HEK293T (cell line): ENCODE data around the gene EIF3J.

ENCODE experiments used
- CTCF ChIA-PET: fragments of 350-600 bp; formaldehyde crosslinking; extraction: SDS; loops from one replicate; lab custom pipeline; 2021; ENCODE audit warnings: antibody characterized with exemption, inconsistent platforms; lab: Yijun Ruan, JAX
- POLR2A ChIA-PET: fragments of 350-600 bp; formaldehyde crosslinking; extraction: SDS; loops from one replicate; lab custom pipeline; 2020; ENCODE audit warnings: antibody characterized with exemption, inconsistent platforms; lab: Yijun Ruan, JAX
- DNase-seq: peaks from one replicate; pipeline ENCODE4 v3.0.0; 2012; ENCODE audit warnings: mixed read lengths; ENCODE audit errors: extremely low spot score
- ARNT ChIP-seq: fragments of 450-650 bp; IDR thresholded peaks from 2 replicates; pipeline ENCODE4 v1.6.1; 2017; ENCODE audit warnings: mild to moderate bottlenecking
- BHLHE40 ChIP-seq: fragments of 450-650 bp; IDR thresholded peaks from 2 replicates; pipeline ENCODE4 v1.6.1; 2016; ENCODE audit warnings: mild to moderate bottlenecking, moderate library complexity, borderline replicate concordance
- CTBP1 ChIP-seq: fragments of 450-650 bp; IDR thresholded peaks from 2 replicates; pipeline ENCODE4 v1.6.1; 2016; ENCODE audit warnings: borderline replicate concordance
- ELF4 ChIP-seq: fragments of 450-650 bp; IDR thresholded peaks from 2 replicates; pipeline ENCODE4 v1.6.1; 2017; ENCODE audit warnings: antibody characterized with exemption
- FOXA1 ChIP-seq: fragments of 450-650 bp; IDR thresholded peaks from 2 replicates; pipeline ENCODE4 v1.6.1; 2016; ENCODE audit warnings: mild to moderate bottlenecking
- FOXK2 ChIP-seq: fragments of 450-650 bp; IDR thresholded peaks from 2 replicates; pipeline ENCODE4 v1.6.1; 2016; ENCODE audit warnings: mild to moderate bottlenecking
- FOXM1 ChIP-seq: fragments of 450-650 bp; IDR thresholded peaks from 2 replicates; pipeline ENCODE4 v1.6.1; 2017; ENCODE audit warnings: mild to moderate bottlenecking, borderline replicate concordance
- HDGF ChIP-seq: fragments of 450-650 bp; IDR thresholded peaks from 2 replicates; pipeline ENCODE4 v1.6.1; 2017; ENCODE audit warnings: antibody characterized with exemption, borderline replicate concordance
- L3MBTL2 ChIP-seq: fragments of 450-650 bp; conservative IDR thresholded peaks from 2 replicates; pipeline ENCODE4 v1.6.1; 2016; ENCODE audit warnings: mild to moderate bottlenecking
- LEF1 ChIP-seq: fragments of 450-650 bp; IDR thresholded peaks from 2 replicates; pipeline ENCODE4 v1.6.1; 2017; ENCODE audit warnings: mild to moderate bottlenecking, borderline replicate concordance
- NFRKB ChIP-seq: fragments of 450-650 bp; IDR thresholded peaks from 2 replicates; pipeline ENCODE4 v1.6.1; 2016; ENCODE audit warnings: mild to moderate bottlenecking, moderate library complexity
- SP1 ChIP-seq: fragments of 450-650 bp; IDR thresholded peaks from 2 replicates; pipeline ENCODE4 v1.6.1; 2017
- SUZ12 ChIP-seq: fragments of 450-650 bp; IDR thresholded peaks from 2 replicates; pipeline ENCODE4 v1.6.1; 2016; ENCODE audit warnings: mild to moderate bottlenecking
- TARDBP ChIP-seq: fragments of 450-650 bp; IDR thresholded peaks from 2 replicates; pipeline ENCODE4 v1.6.1; 2016
- ZNF384 ChIP-seq: fragments of 450-650 bp; IDR thresholded peaks from 2 replicates; pipeline ENCODE4 v1.6.1; 2016
- TF ChIP-seq, protein P1 (sequence below): fragments of 450-650 bp; IDR thresholded peaks from 2 replicates; pipeline ENCODE4 v1.6.1; 2016

The EIF3J gene

DNA sequence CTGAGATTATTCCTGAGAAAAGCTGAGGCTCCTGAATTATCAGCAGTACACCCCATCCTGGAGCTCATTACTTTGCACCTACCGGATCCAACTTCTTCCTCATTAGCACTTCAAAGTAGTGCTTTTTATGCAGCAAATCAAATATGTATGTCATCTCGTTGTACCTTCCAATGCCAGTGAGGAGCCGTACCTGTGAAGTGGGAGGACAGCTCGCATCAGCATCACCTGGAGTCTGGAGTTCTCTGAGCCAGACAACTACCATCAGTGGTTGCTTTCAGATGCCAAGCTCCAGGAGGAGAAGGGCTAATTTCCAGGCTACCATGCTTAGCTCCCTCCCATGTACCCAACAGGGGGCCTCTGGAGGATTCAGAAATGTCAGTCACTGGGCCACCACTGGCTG is 32.4 kb downstream of the EIF3J start:
- TF ChIP-seq SP1 (no peak), ARNT (no peak), BHLHE40 (no peak), LEF1 (no peak), ZNF384 (no peak), FOXA1 (no peak)
- TF ChIP-seq, protein P1, sequence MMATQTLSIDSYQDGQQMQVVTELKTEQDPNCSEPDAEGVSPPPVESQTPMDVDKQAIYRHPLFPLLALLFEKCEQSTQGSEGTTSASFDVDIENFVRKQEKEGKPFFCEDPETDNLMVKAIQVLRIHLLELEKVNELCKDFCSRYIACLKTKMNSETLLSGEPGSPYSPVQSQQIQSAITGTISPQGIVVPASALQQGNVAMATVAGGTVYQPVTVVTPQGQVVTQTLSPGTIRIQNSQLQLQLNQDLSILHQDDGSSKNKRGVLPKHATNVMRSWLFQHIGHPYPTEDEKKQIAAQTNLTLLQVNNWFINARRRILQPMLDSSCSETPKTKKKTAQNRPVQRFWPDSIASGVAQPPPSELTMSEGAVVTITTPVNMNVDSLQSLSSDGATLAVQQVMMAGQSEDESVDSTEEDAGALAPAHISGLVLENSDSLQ = no peak
- POLR2A ChIA-PET = no interaction called here
- DNase-seq = no peak
- CTCF ChIA-PET = interaction anchor here (0.6 to 0.8 kb wide), 2 partner anchors 10 to 110 kb away, joined by 3 to 6 read pairs; no protein-coding TSS in a partner anchor

DNA sequence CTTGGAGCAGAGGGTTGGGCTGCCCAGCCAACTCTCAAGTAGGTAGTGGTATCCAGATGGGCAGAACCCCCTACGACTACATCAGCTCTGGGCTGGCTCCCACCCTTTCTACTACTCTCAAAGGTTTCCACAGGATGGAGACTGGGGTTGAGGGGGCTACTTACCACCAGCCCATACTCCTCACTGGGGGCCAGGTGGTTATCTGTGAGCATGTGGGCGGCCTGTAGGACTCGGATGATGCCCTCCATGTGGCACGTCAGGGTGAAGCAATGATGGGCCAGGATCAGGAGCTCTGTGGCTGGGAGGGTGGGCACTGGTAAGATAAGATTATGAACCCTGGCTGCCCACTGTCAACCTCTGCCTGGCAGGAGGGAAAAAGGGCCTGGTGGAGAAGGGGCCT is 33.4 kb downstream of the EIF3J start:
- ChIA-PET POLR2A (no interaction called here), CTCF (no interaction called here)
- DNase-seq = no peak
- TF ChIP-seq NFRKB = no peak
- TF ChIP-seq ZNF384 = no peak
- no peak for TF ChIP-seq L3MBTL2

DNA sequence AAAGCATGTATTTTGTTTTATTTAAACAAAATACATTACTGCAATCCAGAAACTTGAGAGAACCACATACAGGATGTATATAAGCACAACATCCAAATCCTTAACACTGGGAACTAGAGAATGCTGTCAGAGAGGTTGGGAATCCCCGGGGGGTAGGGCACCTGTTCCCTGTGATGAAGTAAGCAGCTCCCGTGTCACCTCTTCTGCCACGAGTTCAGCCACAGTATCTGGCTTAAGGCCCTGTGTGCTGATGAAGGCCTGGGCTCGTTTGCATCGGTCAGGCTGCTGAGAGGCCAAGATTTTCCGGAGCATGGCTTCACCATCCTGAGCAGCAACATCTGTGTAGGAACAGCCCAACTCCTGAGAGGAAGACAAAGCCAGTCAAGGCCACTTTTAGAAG is 36.4 kb downstream of the EIF3J start:
- no peak for DNase-seq
- ChIA-PET POLR2A (no interaction called here), CTCF (no interaction called here)
- TF ChIP-seq ARNT (no peak), ELF4 (no peak), HDGF (no peak), ZNF384 (no peak), TARDBP (no peak), SP1 (no peak), BHLHE40 (no peak), FOXK2 (no peak), FOXM1 (no peak)
- TF ChIP-seq, protein P1 = no peak

DNA sequence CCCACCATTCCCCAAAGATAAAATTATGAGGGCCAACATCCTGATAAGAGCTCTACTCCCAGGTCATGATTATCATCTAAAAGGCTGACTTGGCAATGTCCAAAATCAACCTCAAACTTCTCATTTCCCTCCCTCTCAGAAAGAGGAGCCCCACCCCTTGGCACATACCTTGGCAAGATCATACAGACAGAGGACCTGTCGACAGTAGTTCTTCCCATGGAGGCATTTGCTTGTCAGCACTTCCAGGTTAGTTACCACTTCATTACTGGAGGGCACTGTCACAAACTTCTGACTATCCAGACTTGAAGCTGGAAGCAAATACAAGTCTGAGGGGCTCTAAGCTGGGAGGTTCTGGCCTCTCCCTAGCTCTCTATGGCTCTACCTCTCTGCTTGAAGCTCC is 37.8 kb downstream of the EIF3J start:
- DNase-seq = no peak
- TF ChIP-seq L3MBTL2 (no peak), ARNT (no peak), NFRKB (no peak), FOXA1 (no peak), SUZ12 (no peak), SP1 (no peak), CTBP1 (no peak), BHLHE40 (no peak), TARDBP (no peak), HDGF (no peak), LEF1 (no peak)
- TF ChIP-seq, protein P1 = no peak
- POLR2A ChIA-PET = no interaction called here
- CTCF ChIA-PET = no interaction called here

DNA sequence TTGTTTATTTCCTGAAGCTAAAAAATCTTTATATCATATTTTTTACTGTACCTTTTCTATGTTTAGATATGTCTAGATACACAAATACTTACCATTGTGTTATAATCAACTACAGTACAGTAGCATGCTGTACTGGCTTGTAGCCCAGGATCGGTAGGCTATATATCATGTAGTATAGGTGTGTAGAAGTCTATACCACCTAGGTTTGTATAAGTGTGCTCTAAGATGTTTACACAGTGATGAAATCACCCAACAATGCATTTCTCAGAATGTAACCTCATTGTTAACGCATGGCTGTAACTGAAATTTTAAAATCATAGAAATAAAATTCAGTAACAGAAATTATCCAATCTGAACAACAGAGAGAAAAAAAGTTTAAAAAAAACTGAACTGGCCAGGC is 43.2 kb downstream of the EIF3J start:
- TF ChIP-seq CTBP1 = no peak
- TF ChIP-seq L3MBTL2 = no peak
- TF ChIP-seq ELF4 = no peak
- TF ChIP-seq ZNF384 = no peak
- TF ChIP-seq NFRKB = no peak
- TF ChIP-seq ARNT = no peak
- TF ChIP-seq SP1 = no peak
- no peak for TF ChIP-seq FOXK2
- TF ChIP-seq LEF1 = no peak
- TF ChIP-seq FOXA1 = no peak
- no peak for TF ChIP-seq HDGF
- TF ChIP-seq FOXM1 = no peak
- no peak for TF ChIP-seq SUZ12
- TF ChIP-seq, protein P1 = no peak
- TF ChIP-seq TARDBP = no peak
- TF ChIP-seq BHLHE40 = no peak

DNA sequence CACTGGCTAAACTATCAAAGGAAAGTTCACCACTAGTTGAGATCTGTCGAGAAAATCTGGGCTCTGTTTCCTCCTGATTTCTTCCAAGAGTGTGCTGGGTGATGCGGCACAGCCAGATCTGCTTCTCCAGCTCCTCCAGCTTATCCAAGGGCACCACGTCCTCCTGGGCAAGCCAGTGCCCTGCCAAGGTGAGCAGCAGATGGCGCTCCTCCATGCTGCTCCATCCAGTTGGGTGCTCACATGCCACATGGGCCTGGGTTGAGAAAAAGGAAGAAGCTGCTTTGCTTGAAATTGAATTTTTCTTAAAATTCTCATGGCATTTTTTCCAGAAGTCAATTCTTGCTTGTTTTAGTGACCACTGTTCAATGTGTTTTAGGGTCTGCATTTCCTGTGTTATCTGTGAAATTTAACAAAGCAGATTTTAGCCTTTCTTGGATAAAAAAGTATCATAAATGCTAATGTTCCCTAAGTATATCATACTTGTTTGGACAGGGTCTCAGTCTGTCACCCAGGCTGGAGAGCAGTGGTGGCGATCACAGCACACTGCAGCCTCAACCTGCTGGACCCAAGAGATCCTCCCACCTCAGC is 47.3 kb downstream of the EIF3J start:
- CTCF ChIA-PET = interaction anchor here (1.8 kb wide), 1 partner anchor 152 kb away, joined by 6 read pairs; the partner anchor contains the start of gene TRIM69
- POLR2A ChIA-PET = no interaction called here
- TF ChIP-seq LEF1 = no peak
- TF ChIP-seq L3MBTL2 = no peak
- TF ChIP-seq SUZ12 = no peak
- no peak for TF ChIP-seq ARNT
- TF ChIP-seq FOXM1 = no peak
- no peak for TF ChIP-seq NFRKB
- TF ChIP-seq, protein P1 = no peak
- TF ChIP-seq FOXK2 = no peak
- TF ChIP-seq HDGF = no peak
- no peak for TF ChIP-seq TARDBP
- no peak for TF ChIP-seq CTBP1
- no peak for TF ChIP-seq ZNF384
- TF ChIP-seq SP1 = no peak
- no peak for TF ChIP-seq ELF4
- no peak for TF ChIP-seq FOXA1
- no peak for TF ChIP-seq BHLHE40
- DNase-seq = no peak

More for the DNA sequence above, 43.2 kb downstream of the EIF3J start:
- ChIA-PET POLR2A (no interaction called here), CTCF (no interaction called here)
- DNase-seq = no peak
